ENCODE results near the gene SLC4A9.
"Not testable (repeated sequence)": the region's sequence is repeated elsewhere in the genome, so short reads cannot be mapped to it uniquely, and the experiment has no call there.

The SLC4A9 gene

GRCh38 chr5:140339636-140340035, 20.4 kb upstream of the SLC4A9 start:
- no peak for DNase-seq (ENCODE audit: low spot score)

DNA sequence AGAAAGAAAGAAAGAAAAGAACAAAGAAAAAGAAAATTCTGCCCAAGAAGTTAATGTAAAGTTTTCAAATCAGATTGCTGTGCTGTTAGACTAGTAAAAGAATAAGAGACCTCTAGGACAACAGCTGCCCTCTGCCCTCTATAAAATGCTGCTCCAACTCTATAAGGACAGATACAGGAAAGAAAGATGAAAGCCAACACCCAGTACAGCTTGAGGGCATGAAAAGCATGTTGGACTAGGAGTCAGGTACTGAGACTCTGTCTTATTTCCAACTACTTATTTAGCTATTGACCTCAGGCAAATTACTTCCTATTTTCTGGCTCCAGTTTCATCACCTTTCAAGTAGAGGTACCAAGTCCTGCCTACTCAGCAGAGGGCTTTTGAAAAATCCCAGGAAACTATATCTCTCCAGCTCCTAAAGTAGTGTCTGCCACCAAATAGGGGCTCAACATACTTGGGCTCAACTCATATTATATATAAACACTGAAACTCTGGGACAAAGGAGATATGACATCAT, 19.3 kb upstream of the SLC4A9 start:
- no peak for DNase-seq (ENCODE audit: low spot score)

- no peak for DNase-seq (ENCODE audit: low spot score)
These were observed 18.4 kb upstream of the SLC4A9 start for GRCh38 chr5:140341591-140341990.

GRCh38 chr5:140342287-140342686, 17.7 kb upstream of the SLC4A9 start:
- DNase-seq (ENCODE audit: low spot score): no peak

- no peak for DNase-seq (ENCODE audit: low spot score)
These were observed 17.1 kb upstream of the SLC4A9 start for GRCh38 chr5:140342896-140343295.

DNA sequence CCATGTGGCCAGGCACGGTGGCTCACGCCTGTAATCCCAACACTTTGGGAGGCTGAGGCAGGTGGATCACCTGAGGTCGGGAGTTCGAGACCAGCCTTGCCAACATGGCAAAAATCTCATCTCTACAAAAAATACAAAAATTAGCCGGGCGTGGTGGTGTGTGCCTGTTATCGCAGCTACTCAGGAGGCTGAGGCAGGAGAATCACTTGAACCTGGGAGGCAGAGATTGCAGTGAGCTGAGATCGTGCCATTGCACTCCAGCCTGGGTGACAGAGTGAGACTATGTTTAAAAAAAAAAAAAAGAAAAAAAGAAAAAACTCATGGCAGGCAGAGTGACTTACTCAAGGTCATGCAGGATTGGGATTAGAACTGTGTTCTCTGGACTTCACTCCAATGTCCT, 16.1 kb upstream of the SLC4A9 start:
- not testable (repeated sequence) for DNase-seq (ENCODE audit: low spot score)

DNA sequence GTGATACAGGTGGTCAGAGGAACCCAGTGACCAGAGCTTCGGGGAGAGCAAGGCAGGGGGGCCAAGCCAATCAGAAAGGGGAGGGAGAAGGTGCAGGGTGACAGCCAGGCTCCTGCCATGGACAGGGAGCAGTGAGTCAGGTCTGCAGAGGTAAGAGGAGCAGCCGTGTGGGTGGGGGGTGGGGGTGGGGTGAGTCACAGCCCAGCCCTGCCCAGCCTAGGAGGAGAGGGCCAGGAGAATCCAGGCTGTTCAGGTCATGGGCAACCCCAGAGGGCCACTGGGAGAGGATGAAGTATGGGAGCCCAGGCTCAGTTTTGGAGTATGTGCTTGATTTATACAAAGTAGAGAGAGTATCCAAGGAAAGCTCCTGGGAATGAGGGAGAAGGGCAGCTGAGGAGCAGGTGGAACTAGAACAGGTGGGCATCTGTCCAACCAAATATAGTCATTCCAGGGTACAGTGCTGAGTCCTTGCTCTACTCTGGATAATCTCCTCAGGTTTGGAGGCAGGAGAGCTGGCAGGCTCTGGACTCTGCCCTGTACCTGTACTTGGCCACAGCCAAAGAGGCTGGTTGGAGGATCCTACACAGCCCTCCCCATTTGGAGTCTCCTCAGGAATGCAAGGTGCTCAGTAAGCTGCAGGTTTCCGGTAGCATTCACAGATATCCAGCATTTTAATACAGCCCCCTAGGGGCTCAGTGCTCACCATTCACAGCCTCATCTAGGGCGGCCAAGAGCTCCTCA, 15.1 kb upstream of the SLC4A9 start:
- peak; percentile 38 for DNase-seq (ENCODE audit: low spot score)

- DNase-seq (ENCODE audit: low spot score): peak; percentile 83
These were observed 14.1 kb upstream of the SLC4A9 start for GRCh38 chr5:140345919-140346347.

DNA sequence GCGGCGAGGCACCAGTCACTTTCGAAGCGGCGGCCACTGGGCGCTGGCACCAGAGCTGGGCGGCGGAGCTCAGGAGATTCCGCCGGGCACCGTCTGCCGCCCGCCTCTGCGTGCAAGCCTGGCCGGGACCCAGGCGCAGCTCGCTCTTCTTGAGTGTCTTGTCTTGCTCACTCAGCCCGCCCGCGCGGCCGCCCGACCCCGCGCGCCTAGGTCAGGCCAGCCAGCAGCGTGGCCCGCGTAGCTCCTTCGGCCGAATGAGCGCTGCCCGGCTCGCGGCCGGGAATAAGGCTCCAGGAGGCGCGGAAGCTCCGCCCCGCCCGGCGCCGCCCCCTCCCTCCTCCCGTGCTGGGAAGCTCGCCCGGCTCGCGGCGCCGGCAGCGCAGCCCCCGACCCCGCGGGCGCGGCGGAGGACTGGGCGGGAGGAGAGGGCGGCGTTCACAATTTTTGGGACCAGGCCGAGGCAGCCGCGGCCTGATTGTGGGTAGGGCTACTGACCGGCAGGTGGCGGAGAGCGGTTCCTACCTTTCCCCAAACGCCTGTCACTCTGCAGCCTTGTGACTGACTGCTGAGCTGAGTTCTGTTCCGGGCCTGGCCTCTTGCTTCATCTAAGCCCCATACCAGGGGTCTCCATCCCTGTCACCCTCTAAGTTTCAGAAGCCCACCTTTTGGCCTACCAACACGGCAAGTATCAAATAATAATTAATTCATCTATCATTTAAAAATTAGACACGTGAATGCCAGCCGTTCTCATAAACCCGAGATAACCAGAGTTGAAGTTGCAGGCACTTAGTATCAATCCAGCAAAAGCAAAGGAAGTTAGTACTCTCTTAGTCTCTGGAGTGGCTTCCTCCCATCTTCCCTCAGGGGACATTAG, 13.4 kb upstream of the SLC4A9 start, which contains the start of gene HBEGF:
HBEGF (minus strand) TSS at position 256 of the 874 bp plus-strand sequence. CDS start 275 bp downstream, outside the sequence.
- peak; percentile 89 for DNase-seq (ENCODE audit: low spot score)

DNA sequence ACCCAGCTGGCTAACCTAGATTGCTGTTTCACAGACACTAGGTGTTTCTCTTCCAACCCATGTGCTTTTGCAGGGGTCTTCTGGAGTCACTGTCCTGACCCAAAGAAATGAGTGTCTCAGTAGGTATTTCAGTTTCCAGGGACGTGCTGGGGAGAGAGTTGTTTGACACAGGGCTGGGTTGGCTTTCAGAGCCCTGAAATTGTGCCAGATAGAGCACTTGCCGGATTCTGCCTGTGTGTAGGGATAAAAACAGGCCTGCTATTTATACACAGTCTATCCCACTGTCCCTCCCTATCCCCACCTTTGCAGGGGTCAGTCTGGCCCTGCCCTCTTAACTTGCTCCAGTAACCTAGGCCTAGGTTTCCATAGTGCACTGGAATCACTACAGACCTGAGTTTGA, 12.6 kb upstream of the SLC4A9 start:
- no peak for DNase-seq (ENCODE audit: low spot score)

GRCh38 chr5:140348104-140348503, 11.9 kb upstream of the SLC4A9 start:
- no peak for DNase-seq (ENCODE audit: low spot score)

DNA sequence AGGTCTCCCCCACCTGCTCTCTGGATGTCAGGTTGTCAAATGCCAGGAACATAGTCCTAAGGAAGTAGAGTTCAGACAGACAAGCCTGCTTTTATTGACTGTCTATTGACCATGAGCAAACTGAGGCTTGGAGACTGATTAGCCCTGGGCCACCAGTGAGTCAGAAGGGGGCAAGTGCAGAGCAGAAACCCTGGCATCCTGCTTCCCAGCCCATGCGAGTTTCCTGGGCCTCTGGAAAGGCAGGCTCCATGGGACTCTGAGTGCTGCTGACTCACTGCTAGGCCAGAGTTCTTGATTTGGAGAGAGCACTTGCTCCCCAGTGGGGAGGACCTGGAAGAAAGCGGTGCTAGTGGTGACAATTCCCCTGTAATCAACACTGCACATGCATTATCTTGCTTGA, 10.8 kb upstream of the SLC4A9 start:
- DNase-seq (ENCODE audit: low spot score): no peak

GRCh38 chr5:140351609-140352334, 8.2 kb upstream of the SLC4A9 start:
- peak; percentile 75 for DNase-seq (ENCODE audit: low spot score)

- no peak for DNase-seq (ENCODE audit: low spot score)
These were observed 4.4 kb upstream of the SLC4A9 start for GRCh38 chr5:140355546-140355945.

GRCh38 chr5:140356853-140357725, 2.9 kb upstream of the SLC4A9 start:
- no peak for DNase-seq (ENCODE audit: low spot score)

GRCh38 chr5:140357726-140358093, 2.3 kb upstream of the SLC4A9 start:
- peak; percentile 89 for DNase-seq (ENCODE audit: low spot score)

GRCh38 chr5:140358738-140359310, 1.2 kb upstream of the SLC4A9 start:
- DNase-seq (ENCODE audit: low spot score): peak; percentile 72

DNA sequence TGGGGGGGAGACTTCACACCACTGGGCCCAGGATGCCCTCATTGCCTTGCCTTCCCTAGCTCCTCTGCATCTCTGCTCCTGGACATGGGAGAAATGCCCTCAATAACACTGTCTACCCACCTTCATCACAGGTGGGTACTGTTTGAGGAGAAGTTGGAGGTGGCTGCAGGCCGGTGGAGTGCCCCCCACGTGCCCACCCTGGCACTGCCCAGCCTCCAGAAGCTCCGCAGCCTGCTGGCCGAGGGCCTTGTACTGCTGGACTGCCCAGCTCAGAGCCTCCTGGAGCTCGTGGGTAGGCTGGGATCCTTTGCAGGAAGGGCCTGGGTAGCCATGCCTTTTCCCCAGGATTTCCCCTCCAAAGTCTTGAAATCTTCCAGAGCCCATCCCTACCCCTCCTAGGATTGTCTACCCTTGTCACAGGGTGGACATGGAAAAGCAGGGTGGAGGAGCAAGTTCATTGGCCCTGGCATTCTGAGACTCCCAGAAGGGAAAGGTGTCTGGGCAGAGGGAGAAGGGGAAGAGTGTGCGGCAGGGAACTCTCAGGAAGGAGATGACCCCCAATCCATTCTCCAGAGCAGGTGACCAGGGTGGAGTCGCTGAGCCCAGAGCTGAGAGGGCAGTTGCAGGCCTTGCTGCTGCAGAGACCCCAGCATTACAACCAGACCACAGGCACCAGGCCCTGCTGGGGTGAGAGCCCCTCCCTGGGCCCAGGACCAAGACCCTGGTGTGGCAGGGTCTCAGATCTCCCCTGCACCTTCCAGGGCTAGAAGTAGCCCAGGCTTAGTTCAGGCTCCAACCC, 886 bp downstream of the SLC4A9 start:
- no peak for DNase-seq (ENCODE audit: low spot score)

DNA sequence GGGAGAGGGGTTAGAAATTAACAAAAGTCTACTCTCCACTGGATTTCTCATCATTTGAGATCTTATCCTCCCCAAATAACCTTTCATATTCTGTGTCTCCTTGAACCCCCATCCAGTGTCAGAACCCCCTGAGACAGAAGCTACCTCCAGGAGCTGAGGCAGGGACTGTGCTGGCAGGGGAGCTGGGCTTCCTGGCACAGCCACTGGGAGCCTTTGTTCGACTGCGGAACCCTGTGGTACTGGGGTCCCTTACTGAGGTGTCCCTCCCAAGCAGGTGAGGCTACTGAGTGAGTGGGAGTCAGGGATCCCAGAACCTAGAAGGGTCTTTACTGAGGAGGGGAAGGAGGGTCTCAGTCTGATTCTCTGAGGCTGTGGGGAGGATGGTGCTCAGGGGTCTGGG, 1.9 kb downstream of the SLC4A9 start:
- DNase-seq (ENCODE audit: low spot score): no peak

DNA sequence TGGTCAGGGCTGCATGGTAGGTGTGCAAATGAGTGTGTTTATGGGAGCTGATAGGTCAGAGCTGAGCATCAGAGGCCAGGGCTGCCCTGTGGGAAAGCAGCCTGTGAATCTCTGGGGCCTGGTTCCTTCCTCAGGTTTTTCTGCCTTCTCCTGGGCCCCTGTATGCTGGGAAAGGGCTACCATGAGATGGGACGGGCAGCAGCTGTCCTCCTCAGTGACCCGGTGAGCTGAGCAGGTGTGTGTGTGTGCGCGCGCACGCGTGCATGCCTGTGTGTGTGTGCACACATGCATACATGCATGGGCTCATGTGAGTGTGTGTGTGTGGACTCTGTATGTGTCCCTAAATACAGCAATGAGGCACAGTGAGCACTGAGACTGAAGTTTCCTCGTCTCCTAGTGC, 2.3 kb downstream of the SLC4A9 start:
- DNase-seq (ENCODE audit: low spot score): no peak
